NCI-H187 treated with DMSO at 0.1 percent for 48 hours (cell line): Measurements from ENCODE around the gene TK1.

Source experiments
- DNase-seq: peaks from one replicate; lab custom pipeline; 2025; lab: John Stamatoyannopoulos, UW

TK1 gene

DNA sequence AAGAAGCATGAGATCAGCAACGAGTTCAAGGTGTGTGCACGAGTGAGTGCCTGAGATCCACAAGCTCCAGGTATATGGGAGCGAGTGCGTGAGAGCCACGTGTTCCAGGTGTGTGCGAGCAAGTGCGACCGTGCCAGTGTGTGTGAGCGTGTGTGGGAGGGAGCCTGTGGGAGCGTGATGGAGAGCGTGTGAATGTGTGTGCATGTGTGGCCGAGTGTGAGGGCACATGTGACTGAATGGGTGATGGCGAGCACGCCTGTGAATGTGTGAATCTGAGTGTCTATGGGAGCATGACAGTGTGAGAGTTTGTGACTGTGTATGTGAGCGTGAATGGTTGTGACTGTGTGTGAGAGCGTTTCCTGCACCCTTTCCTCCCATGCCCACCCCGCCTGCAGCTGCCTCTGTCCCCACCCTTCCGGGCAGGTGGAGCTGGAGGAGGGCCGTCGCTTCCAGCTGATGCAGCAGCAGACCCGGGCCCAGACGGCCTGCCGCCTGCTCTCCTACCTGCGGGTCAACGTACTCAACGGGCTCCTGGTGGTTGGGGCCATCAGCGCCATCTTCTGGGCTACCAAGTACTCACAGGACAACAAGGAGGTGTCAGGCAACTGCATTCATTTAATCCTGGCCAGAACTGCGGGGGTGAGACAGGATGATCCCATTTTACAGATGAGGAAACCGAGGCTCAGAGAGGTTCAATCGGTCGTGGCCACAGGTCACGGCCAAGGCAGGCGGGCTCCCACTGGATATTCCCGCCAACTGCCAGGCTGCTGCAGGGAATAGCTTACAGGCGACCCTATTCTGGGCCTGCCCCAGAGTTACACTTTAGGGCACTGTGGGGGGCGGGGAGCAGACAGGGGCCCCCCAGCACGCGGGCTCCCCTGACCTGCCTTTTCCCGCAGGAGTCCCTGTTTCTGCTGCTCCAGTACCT, 52.6 kb downstream of the TK1 start:
- no peak for DNase-seq

DNA sequence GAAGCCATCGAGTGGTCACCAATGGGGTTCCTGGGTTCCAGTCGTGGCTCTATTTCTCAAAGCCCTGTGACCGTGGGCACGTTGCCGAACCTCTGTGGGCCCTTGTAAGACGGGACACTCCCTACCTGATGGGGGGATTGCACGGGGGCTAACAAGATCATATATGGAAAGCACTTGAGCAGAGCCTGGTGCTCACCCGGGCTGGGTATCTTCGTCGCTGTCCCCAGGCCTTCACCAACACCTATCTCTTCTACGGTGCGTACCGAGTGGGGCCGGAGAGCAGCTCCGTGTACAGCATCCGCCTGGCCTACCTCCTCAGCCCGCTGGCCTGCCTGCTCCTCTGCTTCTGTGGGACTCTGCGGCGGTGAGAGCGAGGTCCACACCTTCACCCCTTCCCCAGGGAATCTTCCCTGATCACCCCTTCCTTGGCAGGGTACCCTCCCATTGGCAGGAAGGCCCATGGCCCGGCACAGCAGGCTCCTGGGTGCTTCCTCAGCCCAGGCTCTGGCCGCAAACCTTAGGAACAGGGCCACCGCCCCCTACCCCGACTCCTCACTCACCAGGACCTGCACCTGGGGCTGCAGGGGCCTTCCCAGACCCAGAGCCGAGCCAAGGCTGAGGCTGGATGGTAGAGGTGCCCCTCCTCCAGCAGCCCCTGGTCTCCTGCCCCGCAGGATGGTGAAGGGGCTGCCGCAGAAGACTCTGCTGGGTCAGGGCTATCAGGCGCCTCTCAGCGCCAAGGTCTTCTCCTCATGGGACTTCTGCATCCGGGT, 53.5 kb downstream of the TK1 start:
- no peak for DNase-seq

DNA sequence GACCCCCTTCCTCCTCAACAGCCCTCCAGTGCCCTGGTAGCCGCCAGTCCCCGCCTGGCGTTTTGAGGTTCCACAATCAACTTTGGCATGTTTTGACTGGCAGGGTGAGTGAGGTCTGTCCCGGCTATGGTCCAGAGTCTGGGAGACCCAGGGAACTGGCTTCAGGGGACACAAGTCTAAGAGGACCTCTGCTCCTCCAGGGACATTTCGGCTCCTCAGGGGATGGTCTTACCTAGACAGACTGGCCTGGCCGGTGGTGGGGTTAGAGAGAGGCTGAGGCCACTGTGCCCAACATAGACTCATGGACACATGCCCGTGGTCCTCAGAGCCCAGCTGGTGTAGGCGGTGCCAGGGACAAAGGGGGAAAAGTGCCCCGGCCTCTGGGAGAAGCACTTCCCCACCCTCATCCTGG, 54.1 kb downstream of the TK1 start:
- DNase-seq = no peak

DNA sequence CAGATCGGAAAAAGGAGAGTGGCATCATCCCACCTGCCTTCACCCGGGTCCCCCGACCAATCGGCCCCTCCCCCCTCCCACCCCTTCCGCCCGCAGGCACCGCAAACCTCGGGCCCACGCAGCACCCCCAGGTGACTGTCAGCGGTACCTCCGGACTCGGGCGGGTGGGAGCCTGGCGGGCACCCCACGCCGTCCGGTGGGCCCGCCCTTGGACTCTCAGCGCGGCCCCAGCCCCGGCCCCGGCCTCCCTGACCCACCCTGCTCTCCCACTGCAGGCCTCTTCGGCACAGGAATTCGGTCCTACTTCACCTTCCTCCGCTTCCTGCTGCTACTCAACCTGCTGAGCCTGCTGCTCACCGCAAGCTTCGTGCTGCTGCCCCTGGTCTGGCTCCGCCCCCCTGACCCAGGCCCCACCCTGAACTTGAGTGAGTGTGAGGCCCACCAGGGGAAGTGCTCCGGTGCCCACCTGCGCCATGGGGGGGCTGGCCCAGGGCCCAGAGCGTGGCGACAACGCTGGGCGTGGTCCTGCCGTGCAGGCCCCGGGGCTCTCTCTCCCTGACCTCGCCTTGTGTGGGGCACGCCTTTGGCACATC, 54.7 kb downstream of the TK1 start:
- no peak for DNase-seq

DNA sequence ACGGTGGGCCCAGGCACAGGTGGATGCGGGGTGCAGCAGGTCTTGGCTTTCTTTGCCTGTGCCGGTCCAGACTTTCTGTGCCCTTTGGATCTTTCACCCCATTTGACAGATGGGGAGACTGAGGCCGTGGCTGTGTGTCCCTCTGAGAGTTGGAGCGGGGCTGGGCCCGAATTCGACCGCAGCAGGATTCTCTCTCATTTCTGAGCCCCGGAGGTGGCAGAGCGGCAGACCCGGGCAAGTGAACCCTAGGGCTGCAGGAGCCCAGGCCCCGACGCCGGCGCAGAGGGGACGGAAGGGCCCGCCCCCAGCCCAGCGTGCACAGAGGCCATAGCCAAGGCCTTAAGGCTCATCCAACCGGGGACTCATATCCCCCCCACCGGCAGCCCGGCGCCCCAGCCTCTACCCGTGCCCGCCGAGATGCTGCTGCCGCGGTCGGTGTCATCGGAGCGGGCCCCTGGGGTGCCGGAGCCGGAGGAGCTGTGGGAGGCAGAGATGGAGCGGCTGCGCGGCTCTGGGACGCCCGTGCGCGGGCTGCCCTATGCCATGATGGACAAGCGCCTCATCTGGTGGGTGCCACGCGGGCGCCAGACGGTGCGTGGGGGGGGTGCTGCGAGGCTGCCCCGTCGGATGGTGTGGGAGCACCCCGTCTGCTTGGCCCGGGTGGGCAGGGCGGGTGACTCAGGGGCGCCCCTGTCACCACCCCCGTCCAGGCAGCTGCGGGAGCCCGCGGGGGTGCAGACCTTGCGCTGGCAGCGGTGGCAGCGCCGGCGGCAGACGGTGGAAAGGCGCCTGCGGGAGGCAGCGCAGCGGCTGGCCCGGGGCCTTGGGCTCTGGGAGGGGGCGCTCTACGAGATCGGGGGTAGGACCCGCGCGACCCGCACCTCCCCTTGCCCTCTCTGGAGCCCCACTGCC, 55.4 kb downstream of the TK1 start:
- no peak for DNase-seq

DNA sequence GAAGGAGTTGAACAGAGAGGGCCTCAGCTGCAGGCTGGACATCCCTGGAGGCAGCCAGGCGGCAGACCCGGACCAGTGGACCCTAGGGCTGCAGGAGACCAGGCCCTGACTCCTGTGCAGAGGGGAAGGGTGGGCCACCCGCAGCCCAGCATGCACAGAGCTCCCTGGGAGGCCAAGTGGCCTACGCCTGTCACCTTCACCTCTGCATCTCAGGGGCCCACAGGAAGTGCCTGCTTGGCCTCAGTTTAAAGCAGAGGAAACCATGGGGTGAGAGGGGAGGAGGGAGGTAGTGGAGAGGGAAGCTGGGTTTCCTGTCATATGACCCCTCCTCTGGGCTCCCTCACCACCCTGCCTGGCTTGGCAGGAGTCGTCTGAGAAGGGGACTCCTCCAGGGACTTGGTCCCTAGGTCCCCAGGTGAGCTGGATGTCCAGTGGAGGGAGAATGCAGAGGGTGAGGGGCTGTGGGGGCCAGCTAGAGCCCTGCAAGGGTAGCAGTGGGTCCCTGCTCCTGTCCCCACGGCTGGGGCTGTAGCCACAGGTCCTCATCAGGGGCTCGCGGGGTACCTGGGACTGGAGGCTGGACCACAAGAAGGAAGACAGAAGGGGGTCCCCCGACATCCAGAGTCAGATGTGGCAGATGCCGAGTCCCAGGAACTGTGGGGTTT, 56.3 kb downstream of the TK1 start, which contains the start of gene TMC8:
TSS of gene TMC8 (plus strand) at position 335 of the 665 bp plus-strand sequence. CDS start 818 bp downstream, outside the sequence.
- no peak for DNase-seq

DNA sequence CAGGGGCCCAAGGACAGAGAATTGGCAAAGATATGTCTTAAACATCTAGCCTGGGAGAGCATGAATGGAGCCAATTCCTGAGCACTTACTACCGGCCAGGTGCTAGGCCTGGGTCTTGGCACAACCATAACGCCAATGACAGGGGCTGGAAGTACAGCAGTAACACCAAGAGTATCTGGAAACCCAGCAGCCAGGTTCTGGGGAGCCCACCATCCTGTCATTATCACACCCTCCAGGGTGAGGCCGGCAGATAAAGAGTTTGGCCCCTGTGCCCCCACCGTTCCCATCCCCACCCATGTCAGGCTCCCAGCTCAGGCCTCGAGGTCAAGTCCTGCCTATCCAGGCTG, 56.8 kb downstream of the TK1 start:
- no peak for DNase-seq

DNA sequence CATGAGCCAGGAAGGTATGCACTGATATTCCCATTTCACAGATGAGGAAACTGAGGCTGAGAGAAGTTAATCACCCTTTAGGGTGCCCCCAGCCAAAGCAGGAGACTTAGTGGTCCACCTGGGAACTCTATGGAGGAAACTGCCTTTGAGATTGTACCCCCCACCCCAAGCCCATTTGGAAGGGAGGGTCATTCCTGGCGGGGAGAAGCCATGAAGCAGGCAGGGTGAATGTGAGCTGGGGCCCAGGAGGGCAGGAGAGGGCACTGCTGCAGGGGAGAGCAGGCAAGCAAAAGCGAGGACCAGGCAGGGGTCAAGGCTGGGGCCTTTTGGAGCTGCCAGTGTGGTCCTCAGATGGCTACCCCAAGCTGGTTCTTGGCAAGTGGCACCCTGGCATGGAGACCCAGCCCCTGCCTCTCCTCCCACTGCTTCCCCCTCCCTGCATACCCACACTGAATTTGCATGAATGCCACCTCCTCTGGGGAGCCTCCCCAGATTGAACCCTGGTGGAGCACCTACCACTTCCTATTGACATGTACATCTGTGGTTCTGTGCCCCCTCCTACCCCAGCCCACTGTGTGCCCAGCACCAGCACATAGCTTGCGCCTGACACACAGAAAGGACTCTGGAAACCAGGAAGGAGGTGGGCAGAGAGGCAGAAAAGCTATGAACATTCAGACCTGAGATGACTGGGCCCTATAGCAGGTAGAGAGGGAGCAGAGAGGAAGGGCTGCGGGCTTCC, 57.3 kb downstream of the TK1 start:
- DNase-seq = no peak

DNA sequence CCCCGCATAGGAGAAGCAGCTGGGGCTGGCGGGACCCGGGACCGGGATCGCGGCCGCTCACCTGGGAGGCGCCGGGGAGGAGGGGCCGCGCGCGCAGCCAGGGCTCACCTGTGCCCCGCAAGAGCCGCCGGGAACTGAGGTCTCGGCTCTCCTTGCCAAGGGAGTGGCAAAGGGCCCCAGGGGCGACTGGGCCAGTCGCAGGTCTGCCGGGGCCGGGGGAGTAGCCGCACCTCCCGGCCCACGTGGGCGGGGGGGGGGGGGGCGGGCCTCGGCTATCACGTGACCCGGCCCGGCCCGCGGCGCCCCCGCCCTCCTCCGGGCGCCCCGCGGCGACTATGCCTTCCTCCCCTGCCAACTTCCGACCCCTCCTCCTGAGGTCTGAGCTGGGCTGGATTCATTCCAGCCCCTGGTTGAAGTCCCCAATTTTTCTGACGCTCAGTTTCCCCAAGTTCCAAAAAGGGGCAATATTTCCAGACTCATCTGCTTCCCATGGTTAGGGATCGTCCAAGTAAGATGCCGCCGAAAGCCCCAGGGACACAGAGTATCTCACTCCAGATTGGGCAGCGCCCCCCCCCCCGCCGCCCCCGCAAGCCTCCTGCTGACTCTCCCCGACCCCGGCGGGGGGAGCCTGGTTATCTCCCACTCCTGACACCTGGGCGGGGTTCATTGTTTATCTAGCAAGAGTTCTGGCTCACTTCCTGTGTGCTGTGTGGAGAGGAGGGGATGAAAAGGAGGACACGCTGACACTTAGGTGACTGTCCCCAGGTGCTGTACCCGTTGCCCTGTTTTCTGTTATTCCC, 58.1 kb downstream of the TK1 start, which contains the start of gene TMC6:
TSS of gene TMC6 (minus strand) at position 205 of the 800 bp plus-strand sequence. CDS start 1,923 bp downstream, outside the sequence.
- no peak for DNase-seq

DNA sequence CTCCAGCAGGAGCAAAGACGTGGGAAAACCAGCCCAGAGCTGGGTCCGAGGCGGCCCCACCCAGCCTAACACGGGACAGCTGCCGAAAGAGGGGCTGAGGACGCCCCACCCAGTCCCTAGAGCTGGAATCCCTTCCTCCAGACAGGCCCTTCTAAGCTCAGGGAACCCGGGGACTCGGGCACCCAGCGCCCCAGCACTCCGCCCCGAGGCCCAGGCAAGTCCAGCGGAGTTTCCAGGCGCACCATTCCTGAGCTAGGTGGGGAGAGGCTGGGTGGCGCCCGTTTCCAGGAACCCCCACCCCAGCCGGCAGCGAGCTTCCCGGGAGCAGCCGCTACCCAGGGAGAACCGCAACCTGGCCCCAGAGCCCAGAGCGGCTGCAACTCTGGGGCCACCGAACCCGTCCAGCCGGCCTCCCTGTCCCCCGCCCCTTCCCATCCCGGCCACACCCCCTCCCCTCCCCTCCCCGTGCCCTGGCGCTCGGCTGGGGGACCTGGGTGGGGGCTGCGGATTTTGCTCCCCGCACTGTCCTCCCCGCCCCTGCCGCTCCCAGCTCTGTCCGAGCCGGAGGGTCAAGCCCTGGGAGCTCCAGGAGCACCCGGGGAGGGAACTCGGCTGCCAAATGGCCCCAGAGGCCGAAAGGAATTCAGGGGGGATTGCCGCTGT, 58.8 kb downstream of the TK1 start:
- DNase-seq = no peak

DNA sequence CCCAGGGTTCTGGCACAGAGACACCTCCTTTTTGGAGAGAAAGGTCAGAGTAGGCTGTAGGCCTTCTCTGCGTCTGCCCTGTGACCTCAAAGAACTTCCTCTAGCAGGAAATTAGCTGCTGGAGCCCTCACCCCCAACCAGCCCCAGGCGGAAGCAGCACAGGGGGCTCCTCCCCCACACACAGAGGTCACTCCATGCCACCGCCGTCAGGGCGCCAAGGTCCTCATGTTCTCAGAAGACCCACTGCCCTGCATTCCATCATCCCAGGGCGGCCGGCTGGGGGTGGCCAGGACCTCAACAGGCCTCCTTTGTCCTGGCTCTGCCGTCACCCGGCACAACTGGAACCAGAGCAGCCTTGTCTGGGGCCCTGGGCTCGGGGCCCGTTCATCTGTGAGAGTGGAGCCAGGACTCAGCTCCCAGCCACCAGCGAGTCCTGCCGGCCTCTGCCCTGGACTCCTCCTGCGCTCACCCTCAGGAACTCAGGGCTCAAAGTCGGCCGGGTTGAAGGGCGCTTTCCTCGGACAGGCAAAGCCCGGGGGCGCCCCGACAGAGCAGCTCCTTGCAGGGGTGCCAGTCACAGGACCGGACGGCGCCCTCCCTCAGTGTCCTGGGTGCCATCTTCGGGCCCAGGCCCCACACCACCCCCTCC, 59.5 kb downstream of the TK1 start:
- no peak for DNase-seq

DNA sequence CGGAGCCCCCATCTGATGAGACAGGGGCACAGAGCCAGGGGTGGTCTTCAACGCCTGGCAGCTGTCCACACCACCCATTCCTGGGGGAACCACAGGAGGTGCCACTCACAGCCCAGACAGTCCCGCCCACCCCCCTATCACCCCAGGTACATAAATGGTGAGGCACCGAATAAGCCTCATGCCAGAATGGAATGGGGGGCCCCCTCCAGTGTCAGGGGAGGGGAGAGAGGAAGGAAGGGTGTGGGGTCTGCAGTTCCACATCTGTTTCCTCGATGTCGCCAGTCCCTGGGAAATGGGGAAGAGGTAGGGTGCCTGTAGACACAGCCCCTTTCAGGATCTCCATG, 60.0 kb downstream of the TK1 start:
- DNase-seq = no peak

DNA sequence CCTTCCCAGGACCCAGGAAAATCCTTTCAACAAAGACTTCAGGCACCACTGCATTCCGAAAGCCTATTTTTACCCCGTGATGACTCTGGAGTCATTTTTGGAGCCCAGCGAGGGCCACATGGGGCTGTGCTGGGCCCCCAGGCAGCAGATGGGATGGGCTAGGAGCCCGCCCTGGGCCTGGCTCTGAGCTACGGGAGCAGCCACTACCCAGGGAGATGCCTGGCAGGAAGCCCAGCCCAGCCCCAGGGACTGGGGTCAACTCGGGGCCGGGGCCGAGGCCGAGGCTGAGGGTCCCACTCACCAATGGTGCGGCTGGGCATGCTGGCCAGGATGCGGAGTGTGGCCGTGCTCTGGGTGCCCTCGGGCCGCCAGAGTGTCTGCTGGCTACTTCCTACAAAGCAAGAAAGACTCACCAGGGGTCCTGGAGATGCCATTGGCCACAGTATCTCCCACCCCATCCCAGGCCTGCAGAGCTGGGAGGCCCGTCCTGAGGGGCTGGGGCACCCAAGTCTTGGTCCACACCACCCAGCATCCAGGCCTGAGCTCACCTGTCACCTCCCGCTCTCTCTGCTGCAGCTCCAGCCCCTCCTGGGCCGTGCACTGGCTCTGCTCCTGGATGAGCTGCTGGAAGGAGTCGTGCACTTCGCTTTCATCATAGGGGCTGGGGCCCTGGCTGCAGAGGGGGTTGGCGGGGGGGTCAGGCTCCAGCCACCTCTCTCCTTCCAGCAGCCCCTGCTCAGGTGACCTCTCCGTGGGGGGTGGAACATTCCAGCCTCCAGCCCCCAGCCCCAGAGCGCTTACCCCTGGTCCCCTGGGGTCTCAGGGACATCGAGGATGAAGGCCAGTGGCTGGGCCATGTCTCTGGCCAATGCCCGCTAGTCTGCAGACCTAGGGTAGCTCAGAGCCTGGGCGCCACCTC, 60.6 kb downstream of the TK1 start:
- no peak for DNase-seq

DNA sequence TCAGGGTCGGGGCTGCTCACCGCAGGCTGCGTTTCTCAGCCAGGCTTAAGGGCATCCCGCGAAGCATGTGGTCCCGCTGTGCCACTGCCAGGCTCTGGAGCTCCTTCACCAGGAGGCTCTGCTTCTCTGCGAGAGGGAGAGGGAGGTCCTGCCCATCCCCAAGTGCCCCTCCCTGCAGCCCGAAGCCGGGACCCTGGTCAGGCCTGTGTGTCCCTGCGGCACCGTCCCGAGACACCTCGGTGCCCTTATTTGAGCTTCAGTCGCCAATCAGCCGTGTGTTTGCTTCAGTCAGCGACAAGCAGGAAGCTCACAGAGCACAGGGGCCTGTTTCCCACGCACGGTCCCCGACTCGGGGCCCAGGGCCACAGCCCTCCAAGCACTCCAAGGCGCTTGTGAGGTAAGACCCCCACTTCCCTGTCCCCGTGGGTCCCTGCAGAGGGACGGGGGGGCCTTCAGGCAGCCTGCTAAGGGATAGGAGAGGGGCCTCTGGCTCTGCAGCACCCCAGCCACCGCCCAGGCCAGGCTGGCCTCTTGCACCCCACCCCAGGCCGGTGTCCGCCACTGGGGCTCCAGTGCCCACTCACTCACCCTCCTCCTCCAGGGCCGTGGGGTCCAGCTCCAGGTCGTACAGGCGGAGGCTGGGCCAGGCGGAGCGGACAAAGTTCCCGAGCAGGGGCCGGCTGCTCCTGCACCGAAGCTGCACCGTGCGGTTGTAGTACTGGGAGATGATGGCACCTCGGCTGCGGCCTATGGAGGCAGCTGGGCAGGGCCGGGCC, 61.5 kb downstream of the TK1 start:
- DNase-seq = no peak

DNA sequence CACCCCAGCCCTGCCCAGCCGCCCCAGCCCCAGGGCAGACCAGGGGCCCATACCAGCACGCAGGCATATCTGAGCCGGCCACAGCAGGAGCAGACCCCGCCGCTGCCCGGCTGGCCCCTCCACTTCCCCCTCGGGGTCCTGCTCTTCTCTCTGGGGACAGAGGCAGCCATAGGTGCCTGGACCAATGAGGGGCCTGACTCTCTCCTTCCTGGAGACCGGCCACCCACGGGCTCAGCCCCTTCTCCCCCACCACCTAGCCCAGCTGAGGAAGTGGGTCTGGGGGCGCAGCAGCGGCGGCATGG, 62.1 kb downstream of the TK1 start:
- DNase-seq = no peak
